Eye (tissue), 1 donor: ENCODE results near the gene NRGN.
A peak's percentile ranks its signal among the peaks of the same experiment; 100 is the strongest.
"Not testable (repeated sequence)": the region's sequence is repeated elsewhere in the genome, so short reads cannot be mapped to it uniquely, and the experiment has no call there.

Experiments used
- DNase-seq: peaks from one replicate; pipeline ENCODE4 v3.0.0-alpha.2; 2015

Gene NRGN

DNA sequence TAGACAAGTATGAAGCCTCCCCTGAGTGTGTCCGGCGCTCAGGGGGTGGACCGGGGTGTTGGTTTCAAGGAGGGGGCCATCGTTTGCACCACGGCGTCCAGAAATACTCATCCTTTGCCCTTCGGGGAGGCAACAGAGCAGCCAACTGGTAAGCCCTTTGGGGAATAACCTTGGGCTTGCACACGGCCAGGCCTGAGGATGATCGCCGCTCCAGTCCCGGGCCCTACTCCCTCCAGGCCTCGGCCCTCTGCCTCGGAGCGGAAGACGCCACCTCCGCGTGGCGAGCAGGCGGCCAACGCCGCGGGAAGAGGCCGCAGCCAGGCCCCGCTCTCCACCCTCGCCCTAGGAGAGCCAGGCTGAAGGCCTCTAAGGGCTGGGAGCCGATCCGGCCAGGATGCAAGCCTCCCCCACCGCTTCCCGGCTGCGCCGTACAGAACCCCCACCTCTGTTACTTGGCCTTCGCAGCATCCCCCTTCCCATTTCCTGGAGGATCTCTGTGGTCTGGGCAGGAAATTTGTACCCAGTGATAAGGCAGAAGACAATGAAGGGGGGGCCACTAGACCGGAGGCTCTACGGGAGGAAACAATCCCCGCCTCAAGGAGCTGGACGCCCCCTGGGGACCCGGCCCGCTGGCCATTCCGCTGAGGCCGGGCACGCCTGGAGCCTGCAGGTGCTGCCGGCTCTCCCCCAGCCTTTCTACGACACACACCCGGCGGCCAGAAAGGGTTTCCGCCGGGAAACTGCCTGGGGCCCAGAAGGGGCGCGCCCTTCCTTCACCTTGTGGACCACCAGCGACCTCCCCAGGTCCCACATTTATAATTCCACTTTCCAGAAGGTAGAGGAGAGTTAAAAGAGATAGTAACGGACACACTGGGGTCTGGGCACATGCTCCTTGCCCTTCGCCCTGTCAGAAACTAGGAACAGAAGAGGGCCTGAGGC is 19.8 kb downstream of the NRGN start:
- peak; percentile 70 for DNase-seq

- DNase-seq, result no peak
Observed at GRCh38 chr11:124760205-124760652, 20.5 kb downstream of the NRGN start.

DNA sequence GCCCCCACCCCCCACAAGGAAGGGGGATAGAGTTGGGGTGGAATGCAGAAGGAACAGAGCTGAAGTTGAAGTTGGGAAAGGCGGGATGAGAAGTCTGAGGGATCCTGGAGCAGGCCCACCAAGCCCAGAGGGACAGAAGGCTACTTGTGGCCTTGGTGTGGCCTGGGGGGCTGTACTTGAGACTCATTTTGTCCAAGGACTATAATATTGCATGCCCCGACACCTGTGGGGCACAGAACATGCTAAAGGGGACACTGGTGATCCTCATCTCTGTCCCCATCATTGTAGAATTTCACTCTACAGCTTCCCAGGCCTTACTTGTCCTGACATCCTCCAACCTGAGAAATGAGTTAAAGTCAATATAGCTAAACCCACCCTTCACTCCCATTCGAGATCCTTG is 21.1 kb downstream of the NRGN start:
- no peak for DNase-seq

DNA sequence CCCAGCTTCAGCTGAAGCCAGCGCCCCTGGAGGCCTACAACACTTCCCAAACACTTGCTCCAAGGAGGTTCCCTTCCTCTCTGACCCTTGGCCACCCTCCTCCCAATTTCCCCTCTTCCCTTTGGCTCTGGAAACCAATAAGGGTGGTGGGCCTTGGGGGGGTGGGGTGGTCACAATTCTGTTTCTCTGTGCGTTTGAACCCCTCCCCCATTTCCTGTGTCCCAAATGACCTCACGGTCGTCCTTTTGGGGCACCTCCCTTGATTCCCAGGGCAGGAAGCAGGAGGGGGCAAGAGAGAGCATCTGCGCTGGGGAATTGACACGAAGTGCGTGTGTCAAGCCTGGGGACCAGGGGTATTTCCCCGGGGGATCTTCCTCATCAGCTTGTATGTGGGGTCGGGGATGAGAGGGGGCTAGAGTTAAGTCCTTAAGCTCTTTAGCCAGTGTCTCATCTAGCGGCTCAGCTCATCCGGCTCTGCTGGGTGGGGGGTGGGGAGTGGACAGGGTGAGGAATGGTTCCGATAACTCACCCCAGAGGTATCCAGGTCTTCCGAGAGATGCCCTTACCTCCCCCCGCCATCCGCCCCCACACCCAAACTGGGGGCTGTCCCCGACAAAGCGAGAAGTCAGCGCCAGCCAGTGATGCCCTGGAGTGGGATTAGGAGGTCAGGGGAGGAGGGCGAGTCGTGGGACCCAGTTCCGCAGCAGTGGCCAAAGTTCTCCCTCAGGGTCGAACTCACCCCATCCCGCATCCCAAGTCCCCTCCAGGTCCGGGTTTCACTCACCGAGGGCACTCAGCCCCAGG is 21.8 kb downstream of the NRGN start:
- DNase-seq, result no peak

- no peak for DNase-seq
Observed at GRCh38 chr11:124762105-124762623, 22.4 kb downstream of the NRGN start, which contains the start of gene ESAM. Gene ESAM, minus strand, starts transcription at chr11:124762290. Its CDS starts 136 bp downstream, at chr11:124762154.

GRCh38 chr11:124762624-124763155 is 22.9 kb downstream of the NRGN start:
- no peak for DNase-seq

- peak; percentile 89 for DNase-seq
Observed at GRCh38 chr11:124763156-124763947, 23.6 kb downstream of the NRGN start.

DNA sequence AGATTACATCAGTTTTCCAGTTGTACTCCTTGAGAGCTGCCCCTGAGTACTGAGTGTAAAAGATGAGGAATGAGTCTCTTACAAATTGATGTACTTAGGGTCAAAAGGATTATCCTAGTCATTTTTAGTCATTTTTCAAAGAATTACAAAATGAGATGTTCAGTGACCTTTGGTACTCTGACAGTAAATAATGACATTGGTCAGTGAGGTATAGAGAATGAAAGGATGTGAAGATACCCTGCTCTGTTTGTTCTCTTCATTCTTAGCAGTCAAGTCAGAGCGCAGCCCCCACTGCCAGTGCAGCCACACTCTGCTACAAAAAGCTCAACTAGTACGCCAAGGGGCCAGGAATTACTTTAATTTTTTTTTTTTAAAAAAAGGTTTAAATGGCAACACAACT is 26.4 kb downstream of the NRGN start:
- no peak for DNase-seq

GRCh38 chr11:124768914-124769313 is 29.2 kb downstream of the NRGN start:
- DNase-seq, result no peak

DNA sequence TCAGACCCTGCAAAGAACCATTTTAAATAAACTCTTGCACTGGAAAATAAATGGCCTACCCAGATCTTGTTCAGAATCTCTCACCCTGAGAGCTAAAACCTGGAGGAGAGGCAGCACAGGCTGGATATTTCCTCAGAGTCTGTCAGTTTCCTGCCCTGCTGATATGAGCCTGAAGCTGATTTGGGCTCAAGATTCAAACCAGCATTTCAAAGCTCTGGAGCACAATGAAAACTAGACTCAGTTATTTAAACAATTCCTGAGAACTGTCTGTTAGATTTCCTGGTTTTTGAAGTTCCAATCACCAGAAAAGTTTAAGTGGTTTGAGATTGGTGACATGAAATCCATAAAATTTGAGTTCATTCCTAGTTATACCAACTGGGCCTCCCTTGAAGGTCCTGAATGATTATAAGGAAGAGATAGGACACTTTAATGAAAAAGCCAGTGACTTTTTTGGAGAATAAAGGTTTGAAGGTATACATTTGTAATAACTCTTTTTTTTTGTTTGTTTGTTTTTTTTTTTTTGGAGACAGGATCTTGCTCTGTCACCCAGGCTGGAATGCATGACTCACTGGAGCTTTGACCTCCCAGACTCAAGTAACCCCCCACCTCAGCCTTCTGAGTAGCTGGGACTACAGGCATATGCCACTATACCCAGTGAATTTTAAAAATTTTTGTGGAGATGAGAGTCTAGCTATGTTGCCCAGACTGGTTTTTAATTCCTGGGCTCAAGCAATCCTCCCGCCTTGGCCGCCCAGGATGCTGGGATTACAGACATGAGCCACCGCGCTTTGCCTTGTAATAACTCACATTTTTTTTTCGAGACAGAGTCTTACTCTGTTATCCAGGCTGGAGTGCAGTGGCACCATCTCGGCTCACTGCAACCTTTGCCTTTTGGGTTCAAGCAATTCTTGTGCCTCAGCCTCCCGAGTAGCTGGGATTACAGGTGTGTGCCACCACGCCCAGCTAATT is 30.3 kb downstream of the NRGN start:
- DNase-seq, result no peak

DNA sequence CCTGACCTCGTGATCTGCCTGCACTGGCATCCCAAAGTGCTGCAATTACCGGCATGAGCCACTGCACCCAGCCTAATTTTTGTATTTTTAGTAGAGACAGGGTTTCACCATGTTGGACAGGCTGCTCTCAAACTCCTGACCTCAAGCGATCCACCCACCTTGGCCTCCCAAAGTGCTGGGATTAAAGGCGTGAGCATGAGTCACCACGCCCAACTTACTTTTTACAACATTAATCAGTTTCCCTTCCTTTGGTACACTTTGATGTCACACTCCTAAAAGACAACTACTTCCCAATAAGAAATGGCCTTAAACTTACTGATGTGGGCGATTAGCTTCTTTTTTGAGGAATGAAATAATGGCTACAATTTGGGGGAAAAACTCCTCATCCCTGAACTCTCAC is 31.2 kb downstream of the NRGN start:
- DNase-seq, result not testable (repeated sequence)

GRCh38 chr11:124776865-124777645 is 37.3 kb downstream of the NRGN start:
- DNase-seq, result no peak

DNA sequence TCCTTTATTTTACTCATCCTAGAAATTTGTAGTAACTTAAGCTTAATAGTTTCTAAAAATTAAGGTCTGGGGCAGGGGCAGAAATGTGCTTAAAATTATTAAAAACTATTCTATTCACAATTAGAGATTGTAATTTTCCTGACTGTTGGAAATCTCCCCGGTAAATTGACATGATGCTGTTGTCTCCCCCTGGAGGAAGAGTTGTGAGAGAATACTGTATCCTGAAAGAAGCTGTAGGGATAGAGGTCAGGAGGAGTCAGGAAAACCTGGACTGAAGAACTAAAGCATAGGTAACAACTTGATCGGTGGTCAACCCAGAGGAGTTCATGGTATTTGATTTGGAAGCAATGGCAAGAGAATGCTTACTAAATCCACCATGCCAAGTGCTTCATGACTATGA is 38.5 kb downstream of the NRGN start:
- DNase-seq, result no peak

GRCh38 chr11:124779568-124779967 is 39.8 kb downstream of the NRGN start:
- no peak for DNase-seq

DNA sequence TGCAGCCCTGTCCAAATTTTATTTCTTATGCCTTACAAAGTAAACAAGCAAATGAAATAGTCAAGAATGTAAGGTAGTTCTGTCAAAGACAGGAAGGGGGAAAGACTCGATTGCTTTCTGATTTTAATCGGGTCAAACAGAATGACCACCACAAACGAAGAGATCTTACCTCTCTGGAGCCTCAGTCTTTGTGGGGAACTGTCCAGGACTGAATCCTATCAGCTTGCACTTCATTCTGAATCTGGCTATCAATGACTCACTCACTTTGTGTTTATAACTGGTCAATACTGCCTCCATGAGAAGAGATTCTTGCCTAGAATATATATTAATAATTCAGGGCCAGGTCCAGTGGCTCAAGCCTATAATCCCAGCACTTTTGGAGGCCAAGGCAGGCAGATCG is 43.3 kb downstream of the NRGN start:
- DNase-seq, result no peak

DNA sequence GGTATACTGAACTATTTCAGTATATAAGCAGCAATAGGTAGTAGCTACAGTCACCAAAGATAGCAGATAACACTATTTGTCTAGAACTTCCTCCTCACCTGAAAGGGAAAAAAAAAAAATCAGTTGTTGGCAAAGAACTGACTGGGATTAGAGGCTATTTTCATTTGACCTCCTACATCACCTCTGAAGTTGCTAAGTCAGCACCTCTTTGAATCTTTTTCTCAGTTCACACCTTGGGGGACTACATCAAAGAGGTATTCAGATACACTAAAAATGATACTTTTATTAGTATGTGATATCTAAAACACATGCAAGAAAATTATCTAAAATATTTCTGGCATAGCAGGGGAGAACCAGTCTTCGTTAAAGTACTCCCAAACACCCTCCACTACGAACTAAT is 44.3 kb downstream of the NRGN start:
- no peak for DNase-seq

DNA sequence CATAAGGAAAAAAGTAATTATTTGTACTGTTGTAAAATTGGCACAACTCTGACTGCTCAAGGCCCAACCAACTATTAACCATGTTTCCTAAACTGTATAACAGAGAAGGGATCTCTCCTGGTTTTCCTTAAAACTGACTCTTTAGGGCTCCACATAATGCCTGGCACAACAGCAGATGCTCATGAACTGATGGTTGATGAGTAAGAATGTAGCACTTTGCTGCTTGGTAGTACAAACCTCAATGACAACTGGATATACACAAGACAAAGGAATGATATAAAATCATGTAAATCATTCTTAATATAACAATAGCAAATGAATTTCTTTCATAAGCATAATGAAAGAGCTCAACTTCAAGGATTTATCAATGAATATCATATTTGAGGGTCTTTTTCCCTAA is 48.8 kb downstream of the NRGN start:
- no peak for DNase-seq

- DNase-seq, result no peak
Observed at GRCh38 chr11:124791626-124792341, 52.0 kb downstream of the NRGN start.

DNA sequence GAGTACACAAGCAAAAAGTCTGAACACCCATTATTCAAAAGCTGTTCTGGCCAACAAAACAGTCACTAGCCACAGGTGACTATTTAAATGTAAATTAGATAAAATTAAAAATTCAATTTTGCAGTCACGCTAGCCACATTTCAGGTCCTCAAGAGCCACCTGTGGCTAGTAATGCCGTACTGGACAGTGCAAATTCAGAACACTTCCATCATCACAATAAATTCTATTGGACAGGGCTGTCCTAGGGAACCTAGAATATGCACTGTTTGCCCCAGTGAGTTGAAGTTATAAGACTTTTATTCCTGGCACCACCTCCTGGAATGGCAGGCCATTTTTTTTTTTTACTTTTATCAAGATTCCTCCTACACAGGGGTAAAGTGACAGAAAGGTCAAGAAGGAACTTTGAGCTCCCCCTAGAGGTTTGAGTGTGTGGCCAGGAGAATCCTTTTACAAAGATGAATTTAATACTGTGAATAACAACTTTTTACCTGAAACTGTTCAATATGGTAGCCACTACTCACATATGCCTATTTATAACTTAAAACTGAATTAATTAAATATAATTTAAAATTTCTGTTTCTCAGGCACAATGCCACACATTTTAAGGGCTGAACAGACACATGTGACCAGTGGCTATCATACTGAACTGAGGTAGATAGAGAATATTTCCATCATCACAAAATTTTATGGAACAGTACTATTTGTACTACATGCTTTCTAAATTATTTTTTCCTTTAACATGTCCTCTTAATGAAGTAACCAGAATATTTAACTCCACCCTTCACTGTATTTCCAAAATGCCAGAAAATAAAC is 53.9 kb downstream of the NRGN start:
- peak; percentile 63 for DNase-seq
